ENCODE data around the gene PSMA5.
"Not testable (repeated sequence)": the region's sequence is repeated elsewhere in the genome, so short reads cannot be mapped to it uniquely, and the experiment has no call there.

The PSMA5 gene

GRCh38 chr1:109433322-109433721 is 7.1 kb upstream of the PSMA5 start:
- DNase-seq: no peak

- no peak for DNase-seq
These were observed 6.1 kb upstream of the PSMA5 start for GRCh38 chr1:109432336-109432735.

- DNase-seq: no peak
These were observed 871 bp upstream of the PSMA5 start for GRCh38 chr1:109427171-109427467.

GRCh38 chr1:109425391-109426280 is 612 bp downstream of the PSMA5 start:
- peak in 6 of 56 donors; percentile 29 to 69 (median 58) for DNase-seq

GRCh38 chr1:109423498-109423897 is 2.8 kb downstream of the PSMA5 start:
- DNase-seq: no peak

GRCh38 chr1:109412551-109412950 is 13.7 kb downstream of the PSMA5 start:
- no peak for DNase-seq

- no peak for DNase-seq
These were observed 21.4 kb downstream of the PSMA5 start for GRCh38 chr1:109404838-109405237.

- no peak for DNase-seq
These were observed 24.2 kb downstream of the PSMA5 start for GRCh38 chr1:109402025-109402424.

- no peak for DNase-seq
These were observed 26.1 kb downstream of the PSMA5 start for GRCh38 chr1:109400035-109400655.

GRCh38 chr1:109399326-109399957 is 26.8 kb downstream of the PSMA5 start:
- DNase-seq: peak in 7 of 56 donors; percentile 4 to 47 (median 24)

- peak in 1 of 56 donors; percentile 54 for DNase-seq
These were observed 27.7 kb downstream of the PSMA5 start for GRCh38 chr1:109398343-109399225.

GRCh38 chr1:109397581-109398342 is 28.5 kb downstream of the PSMA5 start, which contains the start of gene SORT1:
Gene SORT1, minus strand, starts transcription at chr1:109397918. Its CDS starts 26 bp downstream, at chr1:109397892.
- peak; percentile 68 to 98 (median 94) for DNase-seq

- peak in 1 of 56 donors; percentile 31 for DNase-seq
These were observed 29.2 kb downstream of the PSMA5 start for GRCh38 chr1:109396871-109397580.

GRCh38 chr1:109396513-109396839 is 29.8 kb downstream of the PSMA5 start:
- peak in 7 of 56 donors; percentile 7 to 33 (median 20) for DNase-seq

- DNase-seq: no peak
These were observed 30.4 kb downstream of the PSMA5 start for GRCh38 chr1:109395602-109396512.

GRCh38 chr1:109395282-109395599 is 31.0 kb downstream of the PSMA5 start:
- DNase-seq: not testable (repeated sequence)

- DNase-seq: no peak
These were observed 31.5 kb downstream of the PSMA5 start for GRCh38 chr1:109394591-109395281.

GRCh38 chr1:109393617-109394233 is 32.5 kb downstream of the PSMA5 start:
- DNase-seq: no peak
